ENCODE results near the gene DENND1A.

DNA sequence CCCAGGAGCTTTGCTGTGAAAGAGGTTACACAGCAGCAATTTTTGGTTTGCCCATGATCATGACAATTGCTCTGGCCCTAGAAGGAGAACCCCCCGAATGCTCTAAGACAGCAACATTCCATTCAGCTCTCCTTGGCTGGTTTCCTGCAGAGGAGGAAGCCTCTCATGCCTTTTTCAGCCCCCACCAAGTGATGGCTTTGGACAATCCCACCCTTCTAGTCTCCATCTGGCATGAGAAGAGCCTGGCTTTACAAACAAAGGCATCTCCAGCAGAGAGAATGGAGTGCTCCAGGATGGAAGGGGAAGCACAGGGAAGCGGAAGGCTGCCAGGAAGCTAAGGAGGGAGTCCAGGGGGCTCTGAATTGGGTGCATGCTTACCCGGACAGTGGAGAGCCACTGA, 475.6 kb downstream of the DENND1A start:
- TF ChIP-seq POLR2A (IDR thresholded peaks at IDR 0.05) (no peak), EP300 (IDR thresholded peaks at IDR 0.05) (no peak)
- TF ChIP-seq, protein P1, sequence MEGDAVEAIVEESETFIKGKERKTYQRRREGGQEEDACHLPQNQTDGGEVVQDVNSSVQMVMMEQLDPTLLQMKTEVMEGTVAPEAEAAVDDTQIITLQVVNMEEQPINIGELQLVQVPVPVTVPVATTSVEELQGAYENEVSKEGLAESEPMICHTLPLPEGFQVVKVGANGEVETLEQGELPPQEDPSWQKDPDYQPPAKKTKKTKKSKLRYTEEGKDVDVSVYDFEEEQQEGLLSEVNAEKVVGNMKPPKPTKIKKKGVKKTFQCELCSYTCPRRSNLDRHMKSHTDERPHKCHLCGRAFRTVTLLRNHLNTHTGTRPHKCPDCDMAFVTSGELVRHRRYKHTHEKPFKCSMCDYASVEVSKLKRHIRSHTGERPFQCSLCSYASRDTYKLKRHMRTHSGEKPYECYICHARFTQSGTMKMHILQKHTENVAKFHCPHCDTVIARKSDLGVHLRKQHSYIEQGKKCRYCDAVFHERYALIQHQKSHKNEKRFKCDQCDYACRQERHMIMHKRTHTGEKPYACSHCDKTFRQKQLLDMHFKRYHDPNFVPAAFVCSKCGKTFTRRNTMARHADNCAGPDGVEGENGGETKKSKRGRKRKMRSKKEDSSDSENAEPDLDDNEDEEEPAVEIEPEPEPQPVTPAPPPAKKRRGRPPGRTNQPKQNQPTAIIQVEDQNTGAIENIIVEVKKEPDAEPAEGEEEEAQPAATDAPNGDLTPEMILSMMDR (IDR thresholded peaks at IDR 0.05), result no peak
